Endothelial cell of umbilical vein (primary cell): ENCODE results near the gene LPP. TPM values are rescaled to one million over a fixed set of nuclear protein-coding genes. Genes with fewer than 3 reads are reported as not detected.

ENCODE experiments used
- BruUV-seq: library from RNA; stranded (reverse); fragments of 400-500 nt; replicated peaks from 2 replicates; lab custom pipeline; 2021; lab: Mats Ljungman, UMichigan
- CTCF ChIA-PET: fragments of 300-600, 350-600 bp; sonication (Branson Sonifier 250); formaldehyde crosslinking; loops from one replicate; lab custom pipeline; 2021; ENCODE audit warnings: antibody characterized with exemption, inconsistent platforms; lab: Charles Lee
- POLR2A ChIA-PET: fragments of 300-600, 350-600 bp; sonication (Branson Sonifier 250); formaldehyde crosslinking; loops from one replicate; lab custom pipeline; 2021; ENCODE audit warnings: antibody characterized with exemption, inconsistent platforms; lab: Charles Lee
- DNase-seq: peaks from one replicate; pipeline ENCODE4 v3.0.0-alpha.2; 2011; ENCODE audit warnings: low read depth, low spot score
- FAIRE-seq: peaks from 2 replicates; lab custom pipeline; 2011; peaks lifted over from hg19 to GRCh38; lab: Jason Lieb, UNC
- H2AFZ ChIP-seq: 2 replicates; pipeline ENCODE4 v1.6.0; 2012; ENCODE audit warnings: low read depth, low read length, control low read depth, inconsistent platforms
- H3K27ac ChIP-seq: 2 replicates; pipeline ENCODE4 v1.5.1; 2011; ENCODE audit warnings: low read depth, mild to moderate bottlenecking, control low read depth, low read length, moderate library complexity; ENCODE audit not compliant: insufficient read depth
- H3K27me3 ChIP-seq, 2 experiments: 2 replicates each; pipeline versions ENCODE4 v1.6.0 to v1.6.1; 2011; ENCODE audit warnings: low read length in 2 of 2, mixed read lengths in 1 of 2; ENCODE audit not compliant: control insufficient read depth in 2 of 2, insufficient read depth in 2 of 2
- H3K36me3 ChIP-seq, 2 experiments: 2 replicates in 1 of 2; 3 replicates in 1 of 2; pipeline ENCODE4 v1.5.1; 2011; ENCODE audit warnings: low read length in 2 of 2, mild to moderate bottlenecking in 1 of 2, moderate library complexity in 1 of 2; ENCODE audit not compliant: control insufficient read depth in 2 of 2, insufficient read depth in 2 of 2; ENCODE audit errors: extremely low read depth in 1 of 2
- H3K4me1 ChIP-seq: 3 replicates; pipeline ENCODE4 v1.5.1; 2011; ENCODE audit warnings: mild to moderate bottlenecking, low read length; ENCODE audit not compliant: control insufficient read depth, insufficient read depth; ENCODE audit errors: extremely low read depth
- H3K4me2 ChIP-seq: 2 replicates; pipeline ENCODE4 v1.6.1; 2011; ENCODE audit warnings: low read length, control low read depth, mixed read lengths; ENCODE audit not compliant: insufficient read depth
- H3K4me3 ChIP-seq, 3 experiments: fragments of 200-600 bp in 1 of 3; sonication (generic), shearing (Covaris generic) in 1 of 3; replicated peaks in 1 of 3; 2 replicates each; pipeline ENCODE4 v1.5.1; 2011 to 2016; ENCODE audit warnings: control low read depth in 3 of 3, low read length in 3 of 3, mild to moderate bottlenecking in 2 of 3, inconsistent platforms in 1 of 3, low read depth in 1 of 3, moderate library complexity in 1 of 3; ENCODE audit not compliant: insufficient read depth in 1 of 3
- H3K79me2 ChIP-seq: 2 replicates; pipeline ENCODE4 v1.6.0; 2012; ENCODE audit warnings: low read length, inconsistent platforms; ENCODE audit not compliant: control insufficient read depth, insufficient read depth
- H3K9ac ChIP-seq: replicated peaks from 2 replicates; pipeline ENCODE3; 2011; ENCODE audit warnings: low read length, control low read depth; ENCODE audit not compliant: insufficient read depth; ENCODE audit errors: extremely low read depth
- H3K9me1 ChIP-seq: replicated peaks from 3 replicates; pipeline ENCODE4 v1.6.0; 2011; ENCODE audit warnings: mild to moderate bottlenecking, low read length; ENCODE audit not compliant: control insufficient read depth, insufficient read depth; ENCODE audit errors: extremely low read depth
- H3K9me3 ChIP-seq: replicated peaks from 2 replicates; pipeline ENCODE4 v1.5.1; 2012; ENCODE audit warnings: low read length, inconsistent platforms; ENCODE audit not compliant: control insufficient read depth, insufficient read depth
- H4K20me1 ChIP-seq: replicated peaks from 2 replicates; pipeline ENCODE3; 2011; ENCODE audit warnings: mild to moderate bottlenecking, low read length; ENCODE audit not compliant: control insufficient read depth, insufficient read depth; ENCODE audit errors: extremely low read depth
- CTCF ChIP-seq, 2 donors: IDR thresholded peaks; 1 replicate in 1 of 2; 2 replicates in 1 of 2; pipeline ENCODE4 v1.5.1; 2011; ENCODE audit warnings: low read length in 2 of 2, mild to moderate bottlenecking in 2 of 2, moderate library complexity in 2 of 2, control low read depth in 1 of 2, inconsistent platforms in 1 of 2, low read depth in 1 of 2; ENCODE audit not compliant: insufficient read depth in 1 of 2; ENCODE audit errors: extremely low read depth in 1 of 2
- EZH2 ChIP-seq: IDR thresholded peaks from 2 replicates; pipeline ENCODE4 v1.6.1; 2012; ENCODE audit warnings: borderline replicate concordance, low read depth, mild to moderate bottlenecking, moderate library complexity, low read length, inconsistent platforms; ENCODE audit not compliant: severe bottlenecking
- FOS ChIP-seq: IDR thresholded peaks from 2 replicates; pipeline ENCODE4 v1.6.1; 2011; ENCODE audit warnings: mild to moderate bottlenecking, low read length, moderate library complexity, borderline replicate concordance; ENCODE audit not compliant: insufficient read depth
- GATA2 ChIP-seq: IDR thresholded peaks from 2 replicates; pipeline ENCODE4 v1.7.0; 2011; ENCODE audit warnings: low read depth, mild to moderate bottlenecking, moderate library complexity, mixed read lengths, low read length; ENCODE audit not compliant: insufficient read length, insufficient read depth
- JUN ChIP-seq: IDR thresholded peaks from 2 replicates; pipeline ENCODE4 v1.6.1; 2011; ENCODE audit warnings: borderline replicate concordance, low read depth; ENCODE audit not compliant: insufficient read length, insufficient read depth
- MYC ChIP-seq: IDR thresholded peaks from one replicate; pipeline ENCODE4 v1.6.1; 2011; ENCODE audit warnings: mild to moderate bottlenecking, low read depth, low read length
- POLR2A ChIP-seq: IDR thresholded peaks from 2 replicates; pipeline ENCODE4 v1.6.1; 2012; ENCODE audit warnings: low read depth, mild to moderate bottlenecking, control low read depth, low read length
- POLR2AphosphoS5 ChIP-seq: IDR thresholded peaks from 2 replicates; pipeline ENCODE4 v1.6.1; 2012; ENCODE audit warnings: low read depth, mild to moderate bottlenecking, control low read depth, low read length, moderate library complexity; ENCODE audit not compliant: insufficient read depth
- dilution Hi-C: fragments of 300-500 bp; cut with MboI; formaldehyde crosslinking; loops from one replicate; pipeline ENCODE4 v1.15.0; 2019; ENCODE audit warnings: low sequenced_read_pairs; ENCODE audit not compliant: extremely low pct_ligation_motif_present
- intact Hi-C: fragments of 100-400 bp; cut with micrococcal nuclease; formaldehyde crosslinking; loops from one replicate; pipeline ENCODE4 v1.10.0; 2022
- polyA plus RNA-seq, 4 experiments: library from polyadenylated mRNA; depleted of rRNA in 3 of 4; stranded (reverse) in 3 of 4; unstranded in 1 of 4; fragments of >200 nt; gene quantifications; 2 replicates each; pipeline versions ENCODE4 v1.2.1 to v1.2.3, GENCODE V29; 2011 to 2012; ENCODE audit warnings: missing spikeins in 1 of 4
- total RNA-seq: library from RNA; stranded (reverse); gene quantifications from 2 replicates; pipeline ENCODE4 v1.2.3, GENCODE V29; 2021
- TF ChIP-seq, protein P1 (sequence below): IDR thresholded peaks from 2 replicates; pipeline ENCODE4 v1.6.1; 2011; ENCODE audit not compliant: insufficient read depth, insufficient read length

Gene LPP
- total and polyA plus RNA-seq, 2 donors (not counting 3 experiments of a cell fraction or from before 2014, with no cell fraction given), result 16.9 to 153 TPM

GRCh38 chr3:188562144-188562543, 408.2 kb downstream of the LPP start:
- dilution Hi-C loops, result no loop called here
- H3K9me1 ChIP-seq, result no peaks in the 10 kb centered on the region
- FAIRE-seq (no peak), DNase-seq (no peak)
- no peak overlapping the region for H2AFZ ChIP-seq
- H3K4me2 ChIP-seq, result no peak overlapping the region
- no peaks in the 10 kb centered on the region for H3K36me3 ChIP-seq
- no peaks in the 10 kb centered on the region for H3K9me3 ChIP-seq
- intact Hi-C loops, result no loop called here
- no peak overlapping the region for H3K9ac ChIP-seq
- BruUV-seq, result no TSS peak
- no peaks in the 10 kb centered on the region for H3K27me3 ChIP-seq
- no peak overlapping the region for H3K27ac ChIP-seq
- H3K79me2 ChIP-seq, result no peaks in the 10 kb centered on the region
- CTCF ChIA-PET, result interaction anchor here (1.0 kb wide), 1 partner anchor 11 kb away, joined by 3 read pairs; no protein-coding TSS in a partner anchor
- H4K20me1 ChIP-seq, result no peaks in the 10 kb centered on the region
- no peak overlapping the region for H3K4me3 ChIP-seq
- H3K4me1 ChIP-seq, result peaks cover 25% of the 10 kb centered on the region
- TF ChIP-seq POLR2A, result no peak
- no peak for TF ChIP-seq POLR2AphosphoS5
- TF ChIP-seq, protein P1, sequence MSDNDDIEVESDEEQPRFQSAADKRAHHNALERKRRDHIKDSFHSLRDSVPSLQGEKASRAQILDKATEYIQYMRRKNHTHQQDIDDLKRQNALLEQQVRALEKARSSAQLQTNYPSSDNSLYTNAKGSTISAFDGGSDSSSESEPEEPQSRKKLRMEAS, result no peak
- no peak for TF ChIP-seq GATA2
- TF ChIP-seq CTCF (IDR thresholded peaks at IDR 0.05; ENCODE audit: extremely low read depth in 1 of 2, insufficient read depth in 1 of 2, low read depth in 1 of 2, low read length in 2 of 2), result no peak
- no peak for TF ChIP-seq JUN
- no peak for TF ChIP-seq EZH2
- no peak for TF ChIP-seq MYC
- no peak for TF ChIP-seq FOS
- POLR2A ChIA-PET, result no interaction called here
